IMR-90 (cell line): ENCODE results near the gene MDFIC2.

ENCODE experiments used
- BHLHE40 ChIP-seq: fragments of 150-350 bp; IDR thresholded peaks from 2 replicates; pipeline ENCODE4 v1.6.1; 2016; ENCODE audit warnings: mild to moderate bottlenecking, low read depth, low read length
- NFE2L2 ChIP-seq: fragments of 150-350 bp; IDR thresholded peaks from 2 replicates; pipeline ENCODE4 v1.6.1; 2016; ENCODE audit warnings: low read depth, mild to moderate bottlenecking, low read length
- POLR2A ChIP-seq: IDR thresholded peaks from 2 replicates; pipeline ENCODE4 v1.6.1; 2012; ENCODE audit warnings: mild to moderate bottlenecking, low read depth, low read length
- RAD21 ChIP-seq: IDR thresholded peaks from 2 replicates; pipeline ENCODE4 v1.6.1; 2012; ENCODE audit warnings: low read length, improper control_type of control experiment
- SMC3 ChIP-seq: fragments of 150-350 bp; IDR thresholded peaks from 2 replicates; pipeline ENCODE4 v1.6.1; 2016; ENCODE audit warnings: low read depth, mild to moderate bottlenecking, antibody characterized with exemption, low read length, moderate library complexity
- TF ChIP-seq, protein P1 (sequence below): conservative IDR thresholded peaks from 2 replicates; pipeline ENCODE4 v1.5.1; 2012; ENCODE audit warnings: mild to moderate bottlenecking, low read depth, low read length, improper control_type of control experiment
- TF ChIP-seq, protein P2 (sequence below): fragments of 150-350 bp; IDR thresholded peaks from 2 replicates; pipeline ENCODE4 v1.6.1; 2017; ENCODE audit warnings: mild to moderate bottlenecking, antibody characterized with exemption, low read length, low read depth

DNA sequence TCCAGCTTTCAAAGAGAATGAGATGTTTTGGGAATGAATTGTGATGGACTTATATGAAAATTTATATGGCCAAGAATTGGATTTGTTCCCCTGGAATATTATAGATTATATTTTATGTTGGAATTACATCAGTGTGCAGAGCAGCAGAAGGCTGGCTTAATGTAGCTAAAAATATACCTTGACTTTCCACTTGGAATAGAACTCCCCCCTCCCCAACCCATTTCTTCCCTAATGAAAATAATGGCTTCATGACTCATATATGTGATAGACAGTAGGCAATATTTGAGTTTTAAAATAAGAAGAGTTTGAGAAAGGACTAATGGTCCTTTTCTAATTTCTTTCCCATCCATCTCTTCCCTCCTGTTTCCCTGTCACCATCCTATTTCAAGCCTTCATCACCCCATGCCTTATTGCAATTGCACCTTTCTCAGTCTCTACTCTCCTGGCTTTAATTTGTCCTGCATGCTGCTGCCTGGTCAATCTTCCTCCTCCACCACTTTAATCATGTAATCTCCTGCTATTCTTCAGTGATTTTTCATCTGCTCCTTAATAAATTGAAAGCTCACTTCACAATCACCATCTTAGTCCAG, 122.5 kb downstream of the MDFIC2 start:
- TF ChIP-seq, protein P1, sequence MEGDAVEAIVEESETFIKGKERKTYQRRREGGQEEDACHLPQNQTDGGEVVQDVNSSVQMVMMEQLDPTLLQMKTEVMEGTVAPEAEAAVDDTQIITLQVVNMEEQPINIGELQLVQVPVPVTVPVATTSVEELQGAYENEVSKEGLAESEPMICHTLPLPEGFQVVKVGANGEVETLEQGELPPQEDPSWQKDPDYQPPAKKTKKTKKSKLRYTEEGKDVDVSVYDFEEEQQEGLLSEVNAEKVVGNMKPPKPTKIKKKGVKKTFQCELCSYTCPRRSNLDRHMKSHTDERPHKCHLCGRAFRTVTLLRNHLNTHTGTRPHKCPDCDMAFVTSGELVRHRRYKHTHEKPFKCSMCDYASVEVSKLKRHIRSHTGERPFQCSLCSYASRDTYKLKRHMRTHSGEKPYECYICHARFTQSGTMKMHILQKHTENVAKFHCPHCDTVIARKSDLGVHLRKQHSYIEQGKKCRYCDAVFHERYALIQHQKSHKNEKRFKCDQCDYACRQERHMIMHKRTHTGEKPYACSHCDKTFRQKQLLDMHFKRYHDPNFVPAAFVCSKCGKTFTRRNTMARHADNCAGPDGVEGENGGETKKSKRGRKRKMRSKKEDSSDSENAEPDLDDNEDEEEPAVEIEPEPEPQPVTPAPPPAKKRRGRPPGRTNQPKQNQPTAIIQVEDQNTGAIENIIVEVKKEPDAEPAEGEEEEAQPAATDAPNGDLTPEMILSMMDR: no peak
- TF ChIP-seq RAD21: no peak
- no peak for TF ChIP-seq NFE2L2
- no peak for TF ChIP-seq POLR2A
- no peak for TF ChIP-seq BHLHE40
- TF ChIP-seq, protein P2, sequence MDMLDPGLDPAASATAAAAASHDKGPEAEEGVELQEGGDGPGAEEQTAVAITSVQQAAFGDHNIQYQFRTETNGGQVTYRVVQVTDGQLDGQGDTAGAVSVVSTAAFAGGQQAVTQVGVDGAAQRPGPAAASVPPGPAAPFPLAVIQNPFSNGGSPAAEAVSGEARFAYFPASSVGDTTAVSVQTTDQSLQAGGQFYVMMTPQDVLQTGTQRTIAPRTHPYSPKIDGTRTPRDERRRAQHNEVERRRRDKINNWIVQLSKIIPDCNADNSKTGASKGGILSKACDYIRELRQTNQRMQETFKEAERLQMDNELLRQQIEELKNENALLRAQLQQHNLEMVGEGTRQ: no peak
- TF ChIP-seq SMC3: no peak
